Stimulated activated CD4-positive, alpha-beta T cell treated with anti-CD3 and anti-CD28 coated beads, TNF-alpha, amount 100 ng/mL, for 1 hour (primary cell): ENCODE measurements around the gene IKBIP.
"Not testable (repeated sequence)": the region's sequence is repeated elsewhere in the genome, so short reads cannot be mapped to it uniquely, and the experiment has no call there.

ENCODE experiments used
- DNase-seq, 3 donors: peaks; one replicate each; pipeline ENCODE4 v3.0.0-alpha.2; 2020; ENCODE audit warnings: low read depth in 3 of 3, low spot score in 1 of 3

IKBIP gene

DNA sequence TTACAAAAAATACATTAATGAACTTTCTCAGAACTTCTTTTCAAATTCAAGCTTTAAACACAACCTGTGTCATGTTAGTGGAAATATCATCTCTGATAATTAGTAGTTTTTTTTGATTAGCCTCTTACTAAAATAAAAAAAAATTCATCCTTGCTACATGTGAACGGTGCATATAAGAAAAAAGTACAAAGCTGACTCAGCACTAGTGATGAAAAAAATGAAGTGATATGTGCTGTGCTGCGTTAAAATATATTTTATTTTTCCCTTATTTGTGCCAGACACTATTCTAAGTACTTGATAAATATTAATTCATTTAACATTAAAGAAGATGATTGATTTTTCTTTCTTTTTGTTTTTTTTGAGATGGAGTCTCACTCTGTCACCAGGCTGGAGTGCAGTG lies 7.5 kb downstream of the IKBIP start:
- DNase-seq = no peak

DNA sequence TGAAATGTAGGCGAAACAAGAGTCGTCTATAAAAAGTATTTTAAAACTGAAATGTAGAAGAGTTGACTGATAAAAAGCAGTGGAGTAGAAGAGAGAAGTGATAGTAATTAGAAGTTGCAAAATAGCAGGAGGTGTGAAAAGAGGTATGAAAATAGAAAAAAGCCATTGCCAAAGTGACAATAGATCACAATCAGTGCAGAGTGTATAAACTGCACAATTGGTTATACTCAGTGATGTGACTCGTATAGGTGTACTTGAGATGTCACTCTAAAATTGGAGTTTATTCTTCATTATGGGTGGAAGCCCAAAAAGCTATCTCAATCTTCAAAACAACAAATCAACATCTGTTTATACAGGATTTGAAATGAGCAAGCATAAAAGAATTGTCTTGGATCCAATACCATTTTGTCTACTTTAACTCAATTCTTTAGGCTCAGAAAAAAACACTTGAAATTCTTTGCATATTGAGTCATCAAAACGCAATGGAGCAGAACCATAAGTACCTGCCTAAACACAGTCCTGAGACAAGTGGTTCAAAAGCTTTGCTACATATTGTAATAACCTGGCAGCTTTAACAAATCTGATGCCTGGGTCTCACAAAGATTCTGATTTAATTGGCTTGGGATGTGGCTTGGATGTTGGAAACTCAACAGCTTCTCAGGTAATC lies 8.8 kb downstream of the IKBIP start:
- DNase-seq = no peak

DNA sequence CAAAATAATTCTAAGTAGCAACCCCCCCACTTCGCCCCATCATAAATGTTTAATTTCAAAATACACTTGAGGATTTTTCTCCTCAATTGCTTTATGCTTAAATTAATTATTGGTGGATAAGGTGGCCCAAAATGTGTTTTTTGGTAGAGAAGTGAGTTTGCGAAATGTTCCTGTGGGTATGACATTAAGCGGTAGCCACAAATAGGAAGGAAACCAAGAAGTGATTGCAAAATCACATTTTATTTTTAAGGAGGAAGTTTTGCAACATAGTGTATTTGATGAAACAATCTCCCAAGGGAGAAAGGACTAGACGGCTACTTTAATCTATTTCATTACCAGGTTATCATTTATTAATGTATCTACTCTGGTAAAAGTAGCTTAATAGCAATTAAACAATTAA lies 25.6 kb downstream of the IKBIP start:
- no peak for DNase-seq

DNA sequence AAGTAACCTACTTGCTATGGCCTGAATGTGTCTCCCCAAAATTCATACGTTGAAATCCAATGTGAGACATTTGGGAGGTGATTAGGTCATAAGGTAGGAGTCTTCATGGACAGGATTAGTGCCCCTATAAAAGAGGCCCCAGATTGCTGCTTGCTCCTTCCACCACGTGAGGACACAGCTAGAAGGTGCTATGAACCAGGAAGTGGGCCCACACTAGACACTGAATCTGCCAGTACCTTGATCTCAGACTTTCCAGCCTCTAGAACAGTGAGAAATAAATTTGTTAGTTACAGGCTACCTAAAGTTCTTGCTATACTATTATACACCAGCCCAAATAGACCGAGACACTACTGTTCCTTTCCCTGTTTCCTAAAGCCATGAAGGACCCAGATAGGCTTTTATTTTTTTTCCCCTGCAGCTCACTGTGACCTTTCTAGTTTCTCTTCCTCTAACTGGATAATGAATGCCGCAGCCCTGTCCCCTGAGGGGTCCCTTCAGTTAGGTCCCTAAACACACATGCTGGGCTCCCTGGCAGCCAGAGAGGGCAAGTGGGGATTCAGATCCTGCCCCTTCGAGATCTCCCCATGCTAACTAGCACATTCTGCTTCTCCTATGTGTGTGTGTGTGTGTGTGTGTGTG lies 31.8 kb downstream of the IKBIP start:
- no peak for DNase-seq

DNA sequence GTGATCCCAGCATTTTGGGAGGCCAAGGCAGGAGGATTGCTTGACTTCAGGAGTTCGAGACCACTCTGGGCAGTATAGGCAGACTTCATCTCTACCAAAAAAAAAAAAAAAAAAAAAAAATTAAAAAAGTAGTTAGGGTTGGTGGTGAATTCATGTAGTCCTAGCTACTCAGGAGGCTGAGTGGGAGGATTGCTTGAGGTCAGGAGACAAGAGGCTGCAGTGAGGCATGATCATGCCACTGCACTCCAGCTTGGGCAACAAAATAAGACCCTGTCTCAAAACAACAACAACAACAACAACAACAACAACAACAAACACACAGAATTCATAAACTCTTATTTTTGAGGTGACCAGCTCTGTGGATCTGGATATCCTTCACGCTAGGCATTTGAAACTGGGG lies 34.0 kb downstream of the IKBIP start:
- no peak for DNase-seq

DNA sequence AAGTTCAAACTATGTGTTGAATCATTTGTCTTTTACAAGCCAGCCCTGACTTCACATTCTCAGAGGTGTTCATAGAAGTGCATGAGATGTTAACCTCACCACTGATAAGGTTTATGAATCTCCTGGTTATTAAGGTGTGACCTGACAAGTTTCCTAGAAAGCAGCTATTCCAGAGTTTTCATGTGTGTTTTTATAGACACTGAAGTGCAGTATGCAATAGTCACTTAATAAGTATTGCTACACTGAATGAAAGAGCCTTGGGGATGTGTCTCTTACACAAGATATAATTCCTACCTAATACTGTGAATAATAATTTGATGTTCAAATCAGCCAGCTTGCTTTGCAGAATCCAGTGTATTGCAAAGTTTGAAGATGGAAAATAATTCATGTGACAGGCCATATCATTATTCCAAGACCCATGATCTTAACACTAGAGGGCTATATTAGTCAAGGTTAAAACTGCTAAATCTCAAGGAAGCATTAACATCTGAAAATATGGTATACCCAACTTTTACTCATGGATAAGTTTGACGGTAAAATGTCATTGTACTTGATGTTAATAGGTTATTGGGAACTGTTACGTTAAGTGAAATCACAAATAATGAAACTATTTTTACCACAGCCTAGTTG lies 38.1 kb downstream of the IKBIP start:
- no peak for DNase-seq

DNA sequence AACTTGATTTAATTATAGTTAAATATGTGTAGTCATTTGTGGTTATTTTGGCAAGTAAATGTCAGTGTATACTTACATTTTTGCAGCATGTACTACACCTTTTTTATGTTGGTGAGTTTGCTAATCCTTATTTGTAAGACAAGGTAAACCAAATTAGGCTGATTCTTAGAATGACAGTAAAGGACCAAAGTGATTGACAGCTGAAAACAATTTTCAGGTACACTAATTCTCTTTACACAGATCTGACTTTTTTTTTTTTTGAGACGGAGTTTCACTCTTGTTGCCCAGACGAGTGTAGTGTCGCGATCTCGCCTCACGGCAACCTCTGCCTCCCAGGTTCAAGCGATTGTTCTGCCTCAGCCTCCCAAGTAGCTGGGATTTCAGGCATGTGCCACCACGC lies 42.7 kb downstream of the IKBIP start:
- DNase-seq = no peak

DNA sequence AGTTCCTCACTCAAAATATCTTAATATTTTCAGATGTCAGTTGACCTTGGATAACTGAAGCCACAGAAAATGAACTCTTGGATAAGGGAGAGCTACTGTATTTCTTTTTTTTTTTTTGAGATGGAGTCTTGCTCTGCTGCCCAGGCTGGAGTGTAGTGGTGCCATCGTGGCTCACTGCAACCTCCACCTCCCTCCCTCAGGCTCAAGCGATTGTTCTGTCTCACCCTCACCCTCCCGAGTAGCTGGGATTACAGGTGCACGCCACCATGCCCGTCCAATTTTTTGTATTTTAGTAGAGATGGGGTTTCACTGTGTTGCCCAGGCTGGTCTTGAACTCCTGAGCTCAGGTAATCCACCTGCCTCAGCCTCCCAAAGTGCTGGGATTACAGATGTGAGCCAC lies 47.3 kb downstream of the IKBIP start:
- not testable (repeated sequence) for DNase-seq

DNA sequence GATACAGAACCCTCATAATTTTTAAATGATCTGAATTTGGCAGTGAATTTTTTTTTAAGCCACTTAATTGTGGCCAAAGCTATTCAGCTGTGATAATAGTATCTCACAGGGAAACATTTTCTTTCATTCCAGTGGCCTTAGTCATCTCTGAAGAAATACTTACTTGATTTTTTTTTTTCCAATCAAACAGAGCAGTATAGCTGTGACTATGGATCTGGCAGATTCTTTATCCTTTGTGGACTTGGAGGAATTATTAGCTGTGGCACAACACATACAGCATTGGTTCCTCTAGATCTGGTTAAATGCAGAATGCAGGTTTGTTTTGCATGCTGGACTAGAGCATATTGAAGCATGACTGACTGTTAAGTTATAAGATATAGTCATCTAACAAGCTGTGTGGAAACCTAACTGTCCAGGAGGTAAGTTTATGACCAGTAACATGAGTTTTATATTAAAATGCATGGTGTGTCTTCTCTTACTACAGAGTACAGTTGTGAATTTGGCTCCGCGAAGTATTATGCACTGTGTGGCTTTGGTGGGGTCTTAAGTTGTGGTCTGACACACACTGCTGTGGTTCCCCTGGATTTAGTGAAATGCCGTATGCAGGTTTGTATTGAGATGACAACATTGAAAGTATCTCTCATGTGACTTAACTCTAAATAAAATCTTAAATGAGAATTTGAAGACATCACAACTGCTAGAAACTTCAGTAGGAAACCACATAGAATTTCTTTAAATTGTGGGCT lies 49.2 kb downstream of the IKBIP start:
- DNase-seq = no peak

DNA sequence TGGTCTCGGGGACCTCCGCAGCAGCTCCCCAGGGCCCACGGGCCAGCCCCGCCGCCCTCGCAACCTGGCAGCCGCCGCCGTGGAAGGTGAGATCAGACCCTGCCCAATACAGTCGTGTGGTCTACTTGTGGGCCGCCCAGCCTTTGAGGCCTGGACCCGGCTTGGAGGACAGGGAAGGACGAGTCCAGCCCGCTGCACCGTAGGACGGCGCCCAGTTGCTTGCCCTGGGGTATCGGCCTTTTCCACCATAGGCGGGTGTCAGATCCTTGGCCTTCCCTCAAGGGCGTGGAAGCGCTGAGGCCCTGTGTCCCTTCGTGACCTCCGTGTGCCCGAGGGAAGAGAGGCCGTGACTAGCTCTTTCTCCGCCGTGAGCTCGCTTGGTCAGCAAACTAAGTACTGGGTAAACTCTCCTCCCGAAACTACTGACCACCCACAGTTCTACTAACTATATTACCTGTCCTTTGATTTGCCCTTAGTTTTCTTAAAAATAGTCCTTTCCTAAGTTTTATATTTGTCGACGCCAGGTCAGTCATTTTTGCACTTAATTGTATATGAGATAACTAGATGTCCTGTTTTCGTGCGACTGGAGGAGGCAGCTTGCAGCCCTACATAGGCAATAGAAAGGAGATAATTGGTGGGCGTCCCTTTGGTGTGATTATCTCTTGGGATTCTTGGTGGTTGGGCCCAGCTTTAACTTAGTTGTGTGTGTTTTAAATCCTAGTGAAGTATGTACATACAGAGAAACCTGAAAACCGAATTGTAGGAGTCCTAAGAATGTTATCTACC lies 50.3 kb downstream of the IKBIP start:
- no peak for DNase-seq

DNA sequence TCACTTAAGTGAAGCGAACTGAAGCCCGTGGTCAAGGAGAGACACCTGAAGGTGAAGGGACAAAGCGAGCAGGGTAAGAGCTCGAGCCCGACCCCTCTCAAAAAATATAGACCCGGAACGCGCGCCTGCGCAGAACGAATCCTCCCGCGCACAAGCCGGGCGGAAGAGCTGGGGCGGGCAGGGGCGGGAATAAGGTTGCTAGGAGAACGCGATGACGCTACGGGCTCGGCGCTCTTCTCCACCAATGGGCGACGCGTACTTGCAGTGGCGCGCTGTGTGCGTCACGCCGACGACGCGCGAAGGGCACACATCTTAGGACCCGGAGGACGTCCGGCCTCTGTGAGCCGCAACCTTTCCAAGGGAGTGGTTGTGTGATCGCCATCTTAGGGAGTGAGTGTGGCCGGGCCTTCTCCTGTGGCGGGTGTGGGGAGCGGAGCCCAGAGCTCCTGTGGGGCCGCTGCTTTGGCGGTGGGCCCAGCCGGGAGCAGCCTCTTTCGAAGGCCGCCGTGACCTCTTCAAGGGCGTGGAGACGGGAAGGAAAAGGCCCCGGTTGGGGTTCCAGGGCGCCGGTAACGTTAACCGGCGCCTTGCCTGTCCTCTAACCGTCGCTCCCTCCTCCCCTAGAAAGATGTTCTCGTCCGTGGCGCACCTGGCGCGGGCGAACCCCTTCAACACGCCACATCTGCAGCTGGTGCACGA lies 51.1 kb downstream of the IKBIP start, which contains the start of gene SLC25A3:
Gene SLC25A3, plus strand, starts transcription at position 336 of the 699 bp plus-strand sequence. Its CDS starts 293 bp downstream, at position 629.
- peak; percentile 87 to 93 (median 92) for DNase-seq

DNA sequence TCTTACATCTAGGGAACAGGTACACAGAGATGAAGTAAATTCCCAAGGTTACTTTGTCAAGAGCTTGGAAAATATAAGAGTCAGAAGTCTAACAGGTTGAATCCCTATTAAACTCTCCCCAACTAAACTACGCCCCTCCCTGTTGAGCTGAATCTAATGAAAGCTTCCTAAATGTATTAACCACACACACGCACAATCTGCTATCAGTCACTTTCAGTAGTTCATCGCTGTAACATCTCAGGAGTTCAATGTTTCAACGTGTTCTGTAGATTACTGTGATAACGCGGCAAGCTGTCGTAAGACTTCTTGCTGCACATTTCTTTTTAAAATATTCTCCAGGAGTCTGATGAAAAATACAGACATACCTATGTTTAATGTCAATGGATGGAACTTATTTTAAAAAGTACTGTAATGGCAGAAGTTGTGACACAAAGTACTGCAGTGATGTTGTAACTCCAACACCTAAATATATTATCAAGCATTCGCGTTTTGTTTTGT lies 51.7 kb downstream of the IKBIP start:
- no peak for DNase-seq

DNA sequence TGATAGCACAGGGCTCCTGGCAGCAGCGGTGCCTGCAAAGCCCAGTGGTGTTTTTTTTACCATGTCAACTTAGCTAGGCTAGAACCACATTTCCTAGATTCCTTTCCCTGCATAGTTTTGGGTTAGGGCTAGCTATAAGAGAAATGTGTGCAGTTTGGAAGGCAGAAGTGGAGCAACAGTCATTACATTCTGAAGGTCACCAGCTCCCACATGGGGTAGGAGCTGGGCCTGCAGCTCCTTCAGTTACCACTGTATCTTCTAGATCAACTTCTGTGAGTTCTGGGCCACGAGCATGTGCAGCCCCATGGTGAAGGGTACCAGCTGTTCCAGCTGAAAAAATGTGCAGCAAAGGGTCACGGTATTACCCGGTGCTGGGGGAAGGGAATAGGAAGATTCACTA lies 53.4 kb downstream of the IKBIP start:
- no peak for DNase-seq

DNA sequence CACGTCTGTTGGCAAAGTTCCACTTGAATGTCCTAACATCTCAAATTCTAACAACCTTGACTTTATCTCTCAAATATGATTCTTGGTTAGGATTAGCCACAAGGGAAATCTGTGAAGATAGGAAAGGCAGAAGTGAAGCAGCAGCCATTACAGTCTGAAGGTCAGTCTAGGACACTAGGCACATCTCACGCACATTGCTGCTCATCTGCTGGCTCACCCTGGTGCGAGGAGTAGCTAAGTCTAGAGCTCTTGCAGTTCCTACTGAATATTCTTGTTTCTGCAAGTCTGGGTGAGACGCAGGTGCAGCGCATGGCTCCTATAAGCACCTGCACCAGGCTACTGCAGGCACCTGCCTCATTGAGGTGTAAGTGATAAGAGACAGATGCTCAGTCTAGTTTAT lies 57.5 kb downstream of the IKBIP start:
- DNase-seq = no peak

DNA sequence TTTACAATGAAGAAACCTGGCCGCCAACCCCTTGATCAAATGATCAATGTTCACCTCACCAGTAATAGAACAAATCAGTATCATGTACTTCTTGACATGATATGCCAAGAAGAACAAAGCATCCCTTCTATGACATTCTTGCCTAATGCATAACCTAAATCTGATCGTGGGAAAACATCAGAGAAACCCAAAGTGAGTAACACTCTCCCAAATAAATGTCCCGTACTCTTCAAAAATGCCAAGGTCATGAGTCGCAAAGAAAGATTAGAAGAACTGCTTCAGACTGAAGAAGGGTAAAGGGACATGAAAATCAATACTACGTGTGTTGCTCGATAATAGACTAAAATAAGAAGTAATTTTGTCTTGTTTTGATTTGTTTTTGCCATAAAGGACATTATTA lies 62.5 kb downstream of the IKBIP start:
- DNase-seq = no peak

DNA sequence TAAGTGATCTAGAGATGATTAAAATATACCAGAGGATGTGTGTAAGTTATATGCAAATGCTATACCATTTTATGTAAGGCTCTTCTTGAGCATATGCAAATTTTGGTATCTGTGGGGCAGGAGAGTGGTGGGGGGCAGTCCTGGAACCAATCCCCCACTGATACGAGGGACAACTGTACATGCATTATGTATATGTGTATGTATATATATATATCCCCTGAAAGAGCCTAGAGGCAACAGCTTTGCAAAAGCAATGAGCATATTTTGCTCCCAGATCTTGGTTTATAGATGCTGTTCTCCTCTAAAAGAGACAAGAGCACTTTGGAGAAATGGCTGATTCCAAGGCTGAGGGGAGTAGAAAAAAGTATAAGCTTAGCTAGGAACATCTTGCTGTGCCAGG lies 63.5 kb downstream of the IKBIP start:
- no peak for DNase-seq

DNA sequence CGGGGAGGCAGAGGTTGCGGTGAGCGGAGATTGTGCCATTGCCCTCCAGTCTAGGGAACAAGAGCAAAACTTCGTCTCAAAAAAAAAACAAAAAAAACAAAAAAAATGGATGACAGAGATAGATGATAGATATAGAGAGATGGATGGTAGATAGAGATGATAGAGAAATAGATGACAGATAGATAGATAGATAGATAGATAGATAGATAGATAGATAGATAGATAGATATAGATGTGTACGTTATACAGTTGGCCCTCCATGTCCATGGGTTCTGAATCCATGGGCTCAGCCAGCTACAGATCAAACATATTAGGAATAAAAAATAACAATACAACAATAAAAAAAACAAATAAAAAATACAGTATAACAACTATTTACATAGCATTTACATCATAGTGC lies 63.9 kb downstream of the IKBIP start:
- no peak for DNase-seq

DNA sequence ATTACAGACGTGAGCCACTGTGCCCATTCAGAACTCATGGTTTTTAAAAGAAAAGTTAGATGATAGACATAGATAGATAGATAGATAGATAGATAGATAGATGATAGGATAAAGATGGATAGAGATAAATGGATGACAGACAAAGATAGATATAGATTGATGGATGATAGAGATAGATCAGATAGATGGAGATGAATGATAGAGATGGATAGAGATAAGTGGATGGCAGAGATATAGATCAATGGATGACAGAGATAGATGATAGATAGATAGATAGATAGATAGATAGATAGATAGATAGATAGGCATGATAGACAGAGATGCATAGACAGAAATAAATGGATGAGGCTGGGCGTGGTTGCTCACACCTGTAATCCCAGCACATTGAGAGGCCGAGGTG lies 64.8 kb downstream of the IKBIP start:
- DNase-seq = no peak

DNA sequence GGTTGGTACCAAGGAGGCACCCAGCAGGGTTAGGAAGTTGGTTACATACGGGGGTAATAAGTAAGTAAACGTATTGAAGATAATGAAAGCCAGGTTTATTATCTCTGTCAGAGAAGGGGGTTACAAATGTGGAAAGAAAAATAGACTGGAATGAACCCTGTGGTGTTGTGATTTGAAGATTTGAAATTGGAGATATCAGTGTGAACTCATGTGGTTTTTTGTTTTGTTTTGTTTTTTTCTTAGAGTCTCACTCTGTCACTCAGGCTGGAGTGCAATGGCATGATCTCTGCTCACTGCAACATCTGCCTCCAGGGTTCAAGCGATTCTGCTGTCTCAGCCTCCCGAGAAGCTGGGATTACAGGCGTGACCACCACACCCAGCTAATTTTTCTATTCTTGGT lies 65.2 kb downstream of the IKBIP start:
- no peak for DNase-seq

DNA sequence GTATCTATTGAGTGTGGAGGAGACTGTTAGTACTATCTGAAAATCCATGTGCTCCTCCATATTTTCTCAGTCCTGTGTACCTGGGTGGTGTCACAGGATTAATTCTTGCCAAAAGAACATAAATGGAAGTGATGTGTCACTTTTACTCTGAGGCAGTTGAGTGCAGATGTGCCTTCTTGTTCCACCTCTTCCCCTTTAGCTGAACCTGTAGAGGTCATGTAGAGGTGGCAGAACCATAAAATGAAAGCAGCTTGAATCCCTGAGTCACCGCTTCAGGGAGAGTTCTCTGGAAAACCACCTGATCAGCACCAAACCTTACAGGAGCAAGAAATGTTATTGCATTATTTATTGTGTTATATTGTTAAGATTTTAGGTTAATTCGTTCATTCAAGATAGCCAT lies 65.8 kb downstream of the IKBIP start:
- no peak for DNase-seq
